ENCODE measurements around the gene SDK2.

The SDK2 gene

DNA sequence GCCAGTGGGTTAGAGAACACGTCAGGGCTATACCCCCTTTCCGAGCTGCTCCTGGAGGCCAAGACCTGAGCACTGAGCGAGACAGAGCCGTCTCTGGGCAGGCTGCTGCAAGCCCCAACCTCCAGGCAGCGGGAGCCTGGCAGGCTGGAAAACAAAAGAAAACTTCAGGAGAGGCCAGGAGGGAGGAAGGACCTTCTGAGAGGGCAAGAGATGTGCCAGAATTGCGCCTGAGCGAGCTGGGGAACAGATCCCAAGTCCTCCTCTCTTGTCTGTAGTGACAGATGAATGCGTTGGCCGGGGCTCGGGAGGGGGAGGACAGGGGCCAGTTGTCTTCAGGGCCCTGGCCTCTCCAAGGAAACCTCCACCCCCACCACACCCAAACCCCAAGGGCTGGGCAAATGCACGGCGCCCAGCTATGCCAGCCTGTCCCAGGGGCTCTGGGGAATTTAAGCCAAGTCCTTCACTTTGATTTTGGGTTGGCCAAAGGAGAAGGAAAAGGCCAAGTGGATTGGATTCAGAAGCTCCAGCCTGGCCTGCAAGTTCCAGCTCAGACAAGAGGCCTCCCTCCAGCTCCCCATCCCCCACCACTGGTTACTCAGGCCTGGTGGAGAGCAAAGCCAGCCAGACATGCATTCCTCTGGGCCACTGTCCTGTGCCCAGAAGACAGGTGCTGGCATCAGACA lies 18.1 kb downstream of the SDK2 start:
- H3K4me3 ChIP-seq (ENCODE audit: low read length): no peak overlapping the region
- DNase-seq (ENCODE audit: low read depth): no peak
- TF ChIP-seq, protein P1, sequence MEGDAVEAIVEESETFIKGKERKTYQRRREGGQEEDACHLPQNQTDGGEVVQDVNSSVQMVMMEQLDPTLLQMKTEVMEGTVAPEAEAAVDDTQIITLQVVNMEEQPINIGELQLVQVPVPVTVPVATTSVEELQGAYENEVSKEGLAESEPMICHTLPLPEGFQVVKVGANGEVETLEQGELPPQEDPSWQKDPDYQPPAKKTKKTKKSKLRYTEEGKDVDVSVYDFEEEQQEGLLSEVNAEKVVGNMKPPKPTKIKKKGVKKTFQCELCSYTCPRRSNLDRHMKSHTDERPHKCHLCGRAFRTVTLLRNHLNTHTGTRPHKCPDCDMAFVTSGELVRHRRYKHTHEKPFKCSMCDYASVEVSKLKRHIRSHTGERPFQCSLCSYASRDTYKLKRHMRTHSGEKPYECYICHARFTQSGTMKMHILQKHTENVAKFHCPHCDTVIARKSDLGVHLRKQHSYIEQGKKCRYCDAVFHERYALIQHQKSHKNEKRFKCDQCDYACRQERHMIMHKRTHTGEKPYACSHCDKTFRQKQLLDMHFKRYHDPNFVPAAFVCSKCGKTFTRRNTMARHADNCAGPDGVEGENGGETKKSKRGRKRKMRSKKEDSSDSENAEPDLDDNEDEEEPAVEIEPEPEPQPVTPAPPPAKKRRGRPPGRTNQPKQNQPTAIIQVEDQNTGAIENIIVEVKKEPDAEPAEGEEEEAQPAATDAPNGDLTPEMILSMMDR (conservative IDR thresholded peaks at IDR 0.05; ENCODE audit: low read length): no peak

DNA sequence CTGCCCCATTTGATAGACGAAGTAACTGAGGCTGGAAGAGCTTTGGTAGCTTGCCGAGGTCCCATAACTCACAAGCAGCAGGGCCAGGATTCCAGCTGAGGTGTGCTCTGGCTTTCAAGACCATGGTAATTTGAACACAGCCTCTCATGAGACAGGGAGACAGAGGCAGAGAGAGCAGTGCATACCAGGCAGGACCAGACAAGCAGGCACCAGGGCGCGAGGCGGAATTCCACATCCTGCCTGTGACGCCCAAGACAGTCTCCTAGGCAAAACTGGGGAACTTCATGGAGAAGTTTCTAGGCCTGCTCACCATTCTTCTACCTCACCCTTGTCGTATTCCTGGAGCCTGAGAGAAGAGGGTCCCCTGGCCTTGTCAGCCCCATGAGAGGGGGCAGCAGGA lies 19.2 kb downstream of the SDK2 start:
- TF ChIP-seq, protein P1 (conservative IDR thresholded peaks at IDR 0.05; ENCODE audit: low read length): no peak
- DNase-seq (ENCODE audit: low read depth): no peak
- H3K4me3 ChIP-seq (ENCODE audit: low read length): no peak overlapping the region

DNA sequence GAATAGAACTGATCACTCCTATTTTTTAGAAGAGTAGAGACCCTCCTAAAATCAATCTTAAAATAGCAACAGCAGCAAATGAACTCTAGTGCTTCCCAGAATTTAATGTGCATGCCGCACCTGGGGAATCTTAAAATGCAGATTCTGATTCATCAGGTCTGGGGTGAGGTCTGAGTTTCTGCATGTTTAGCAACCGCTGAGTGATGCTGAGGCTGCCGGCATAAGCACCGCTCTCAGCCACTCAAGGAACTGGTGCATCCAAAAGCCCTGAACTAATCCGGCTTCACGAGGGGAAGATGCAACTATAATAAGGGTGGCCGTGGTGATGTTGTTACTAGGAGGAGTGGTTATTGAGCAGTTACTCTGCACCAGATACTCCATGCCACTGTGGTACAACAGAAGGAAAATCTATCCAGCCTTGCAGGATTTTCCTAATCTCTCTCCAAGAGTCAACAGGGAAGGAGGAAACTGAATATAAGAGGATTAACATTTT lies 19.7 kb downstream of the SDK2 start:
- TF ChIP-seq, protein P1 (conservative IDR thresholded peaks at IDR 0.05; ENCODE audit: low read length): no peak
- H3K4me3 ChIP-seq (ENCODE audit: low read length): no peak overlapping the region
- DNase-seq (ENCODE audit: low read depth): no peak

DNA sequence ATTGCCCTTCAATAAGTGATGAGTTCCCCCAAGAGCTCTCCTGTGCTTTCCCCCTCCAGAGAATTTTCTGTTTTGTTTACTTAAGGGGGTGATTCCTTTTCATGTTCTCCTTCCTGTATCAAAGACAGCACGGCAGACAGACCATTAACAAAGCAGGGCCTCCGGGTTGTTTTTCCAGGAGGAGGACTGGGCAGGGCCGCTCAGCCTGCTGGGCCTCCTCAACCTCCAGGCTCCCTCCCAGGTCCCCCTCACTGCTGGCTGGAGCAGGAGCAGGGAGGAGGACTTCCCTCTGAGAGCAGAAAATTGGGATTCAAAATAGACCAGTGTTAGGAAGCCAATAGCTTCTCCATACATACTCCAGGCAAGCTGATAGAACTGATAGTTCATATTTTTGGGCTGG lies 20.4 kb downstream of the SDK2 start:
- TF ChIP-seq, protein P1 (conservative IDR thresholded peaks at IDR 0.05; ENCODE audit: low read length): no peak
- no peak for DNase-seq (ENCODE audit: low read depth)
- H3K4me3 ChIP-seq (ENCODE audit: low read length): no peak overlapping the region

DNA sequence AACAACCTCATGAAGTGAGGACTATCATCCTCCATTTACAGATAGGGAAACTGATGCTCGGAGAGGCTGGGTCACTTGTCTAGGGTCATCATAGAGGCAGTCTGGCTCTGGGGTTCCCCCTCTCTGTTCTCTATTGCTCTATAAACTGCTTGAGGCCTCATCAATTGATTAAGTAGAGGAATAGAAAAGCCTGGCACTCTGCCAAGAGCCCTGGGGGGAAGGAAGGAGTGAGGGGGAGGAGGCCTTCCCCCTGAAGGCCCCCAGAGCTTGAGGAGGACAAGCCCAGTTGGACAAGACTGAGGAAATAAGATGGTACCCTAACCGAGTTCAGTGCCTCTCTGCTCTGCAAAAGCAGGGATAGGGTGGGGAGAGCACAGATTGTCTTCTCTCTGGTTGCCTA lies 21.0 kb downstream of the SDK2 start:
- no peak overlapping the region for H3K4me3 ChIP-seq (ENCODE audit: low read length)
- TF ChIP-seq, protein P1 (conservative IDR thresholded peaks at IDR 0.05; ENCODE audit: low read length): no peak
- no peak for DNase-seq (ENCODE audit: low read depth)

DNA sequence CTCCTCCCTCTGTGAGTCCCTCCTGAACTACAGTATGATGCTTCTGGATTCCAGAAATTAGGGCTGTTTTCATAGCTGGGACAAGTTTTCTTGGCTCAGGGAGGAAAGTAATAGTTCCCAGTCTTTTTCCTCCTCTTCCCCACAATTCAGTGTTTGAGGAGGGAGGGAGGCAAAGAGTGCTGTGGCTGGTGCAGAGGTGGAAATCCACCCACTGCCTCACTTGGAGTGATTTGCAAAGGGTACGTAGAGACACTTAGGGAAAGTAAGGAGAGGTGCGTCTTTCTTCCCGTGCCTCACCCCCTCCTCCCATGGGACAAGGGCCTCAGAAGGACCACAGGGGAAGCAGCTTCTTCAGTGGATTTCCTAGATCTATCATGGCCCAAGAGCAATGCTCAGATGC lies 21.9 kb downstream of the SDK2 start:
- H3K4me3 ChIP-seq (ENCODE audit: low read length): no peak overlapping the region
- TF ChIP-seq, protein P1 (conservative IDR thresholded peaks at IDR 0.05; ENCODE audit: low read length): no peak
- no peak for DNase-seq (ENCODE audit: low read depth)

DNA sequence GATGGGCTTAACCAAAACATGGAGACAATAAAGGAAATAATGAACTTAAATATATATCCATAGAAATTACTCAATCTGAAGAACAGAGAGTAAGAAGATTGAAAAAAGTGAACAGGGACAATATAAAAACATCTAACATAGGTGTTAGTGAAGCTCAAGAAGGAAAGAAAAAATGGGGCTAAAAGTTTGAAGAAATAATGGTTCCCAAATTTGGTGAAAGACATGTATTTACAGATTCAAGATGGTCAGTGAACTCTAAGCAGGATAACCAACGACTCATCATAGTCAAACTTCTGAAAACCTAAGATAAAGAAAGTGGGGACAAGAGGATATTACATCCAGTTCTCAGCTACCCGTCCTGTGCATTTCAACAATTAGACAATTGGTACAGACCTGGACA lies 22.6 kb downstream of the SDK2 start:
- TF ChIP-seq, protein P1 (conservative IDR thresholded peaks at IDR 0.05; ENCODE audit: low read length): no peak
- no peak overlapping the region for H3K4me3 ChIP-seq (ENCODE audit: low read length)
- no peak for DNase-seq (ENCODE audit: low read depth)
